DND-41 (cell line): ENCODE results near the gene ACOT13.
"Not testable (repeated sequence)": the region's sequence is repeated elsewhere in the genome, so short reads cannot be mapped to it uniquely, and the experiment has no call there.

Source experiments
- ATAC-seq: fragments of 200-7000 bp; cut with Tn5 transposase; 3 replicates; pipeline ENCODE4 v1.9.1; 2021; ENCODE audit warnings: low read depth; ENCODE audit not compliant: insufficient read depth
- DNase-seq: peaks from one replicate; pipeline ENCODE4 v3.0.0-alpha.2; 2020
- H2AFZ ChIP-seq: 2 replicates; pipeline ENCODE4 v1.6.0; 2012; ENCODE audit warnings: low read depth, low read length
- H3K27ac ChIP-seq: 2 replicates; pipeline ENCODE4 v1.5.1; 2012; ENCODE audit warnings: low read length, inconsistent platforms
- H3K27me3 ChIP-seq: fragments of 200-600 bp; sonication (generic); 2 replicates; pipeline ENCODE4 v1.6.0; 2012; ENCODE audit warnings: low read length, mild to moderate bottlenecking, inconsistent platforms; ENCODE audit not compliant: insufficient read depth, poor library complexity
- H3K36me3 ChIP-seq: 2 replicates; pipeline ENCODE4 v1.5.1; 2012; ENCODE audit warnings: low read length, inconsistent platforms; ENCODE audit not compliant: insufficient read depth
- H3K4me1 ChIP-seq: 2 replicates; pipeline ENCODE4 v1.5.1; 2012; ENCODE audit warnings: mild to moderate bottlenecking, low read length; ENCODE audit not compliant: insufficient read depth
- H3K4me2 ChIP-seq: 2 replicates; pipeline ENCODE4 v1.6.0; 2012; ENCODE audit warnings: mild to moderate bottlenecking, moderate library complexity, low read length, inconsistent platforms; ENCODE audit not compliant: insufficient read depth
- H3K4me3 ChIP-seq, 2 experiments: fragments of 200-600 bp in 1 of 2; shearing (Covaris generic) in 1 of 2; 2 replicates each; pipeline ENCODE4 v1.5.1; 2012 to 2016; ENCODE audit warnings: inconsistent platforms in 2 of 2, low read length in 2 of 2, mild to moderate bottlenecking in 2 of 2, low read depth in 1 of 2, moderate library complexity in 1 of 2
- H3K79me2 ChIP-seq: 2 replicates; pipeline ENCODE4 v1.6.0; 2012; ENCODE audit warnings: low read length, inconsistent platforms; ENCODE audit not compliant: insufficient read depth
- H3K9ac ChIP-seq: 2 replicates; pipeline ENCODE4 v1.6.0; 2012; ENCODE audit warnings: low read depth, mild to moderate bottlenecking, inconsistent platforms, low read length, moderate library complexity
- H3K9me3 ChIP-seq: 2 replicates; pipeline ENCODE4 v1.5.1; 2012; ENCODE audit warnings: low read length, moderate library complexity, mild to moderate bottlenecking, inconsistent platforms; ENCODE audit not compliant: insufficient read depth, severe bottlenecking
- H4K20me1 ChIP-seq: 2 replicates; pipeline ENCODE4 v1.6.0; 2012; ENCODE audit warnings: low read length; ENCODE audit not compliant: insufficient read depth
- EZH2 ChIP-seq: IDR thresholded peaks from 3 replicates; pipeline ENCODE4 v1.6.1; 2012; ENCODE audit warnings: borderline replicate concordance, low read depth, mild to moderate bottlenecking, moderate library complexity, low read length, inconsistent platforms; ENCODE audit not compliant: severe bottlenecking
- TF ChIP-seq, protein P1 (sequence below): IDR thresholded peaks from 2 replicates; pipeline ENCODE4 v1.5.1; 2012; ENCODE audit warnings: borderline replicate concordance, low read length, moderate library complexity, mild to moderate bottlenecking; ENCODE audit not compliant: poor library complexity, severe bottlenecking; ENCODE audit errors: extremely low read depth

The ACOT13 gene

DNA sequence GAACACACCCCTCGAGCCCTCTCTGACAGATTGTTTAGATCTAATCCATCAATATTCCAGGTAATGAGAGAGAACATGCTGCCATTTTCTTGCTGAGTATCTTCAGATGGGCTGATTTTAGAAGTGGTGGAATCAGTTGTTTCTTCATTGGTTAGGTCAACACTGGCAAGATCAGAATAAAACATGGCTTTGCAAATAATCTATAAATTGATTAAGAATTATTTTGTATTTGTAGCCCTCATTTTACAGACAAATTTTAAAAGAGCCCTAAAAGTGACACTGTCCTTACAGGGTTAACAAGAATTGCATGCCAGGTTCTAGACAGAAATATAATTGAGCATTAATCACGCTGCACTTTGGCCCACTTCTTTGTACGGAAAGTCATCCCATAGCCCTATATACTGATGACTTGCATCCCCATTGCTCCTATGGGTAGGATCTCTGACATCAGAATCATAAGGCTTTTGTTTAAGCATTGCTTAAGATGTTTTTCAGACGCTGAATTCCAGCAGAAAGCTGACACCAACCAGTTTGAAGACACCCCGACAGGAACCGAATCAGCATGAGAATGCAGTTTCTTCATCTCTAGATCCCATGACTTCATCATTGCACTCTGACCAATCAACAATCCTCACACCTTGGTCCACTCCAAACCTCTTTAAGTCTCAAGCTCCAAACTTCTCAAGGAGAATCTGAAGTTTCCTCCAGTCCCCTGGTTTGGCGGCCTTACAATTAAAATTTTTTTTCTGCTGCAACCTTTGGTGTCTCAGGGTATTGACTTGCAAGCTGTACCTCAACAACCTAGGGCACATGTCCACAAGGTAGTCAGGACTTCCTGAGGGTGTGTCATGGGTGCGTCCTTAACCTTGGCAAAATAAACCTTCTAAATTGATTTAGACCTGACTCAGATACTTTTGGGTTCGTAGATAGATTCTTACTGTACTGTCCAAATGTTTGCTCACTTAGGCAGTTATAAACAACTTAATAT lies 8.0 kb upstream of the ACOT13 start:
- DNase-seq (no peak), ATAC-seq (no peak)
- Histone ChIP-seq H3K4me3 (no peak overlapping the region), H4K20me1 (peaks cover 9% of the 10 kb centered on the region; the same call in 1 of the 2 replicates), H2AFZ (no peak overlapping the region), H3K27me3 (no peaks in the 10 kb centered on the region), H3K27ac (no peak overlapping the region), H3K36me3 (peaks cover 73% of the 10 kb centered on the region), H3K79me2 (peaks cover 55% of the 10 kb centered on the region), H3K4me2 (no peak overlapping the region), H3K9ac (no peak overlapping the region), H3K4me1 (no peaks in the 10 kb centered on the region), H3K9me3 (no peaks in the 10 kb centered on the region)
- no peak for TF ChIP-seq EZH2
- TF ChIP-seq, protein P1, sequence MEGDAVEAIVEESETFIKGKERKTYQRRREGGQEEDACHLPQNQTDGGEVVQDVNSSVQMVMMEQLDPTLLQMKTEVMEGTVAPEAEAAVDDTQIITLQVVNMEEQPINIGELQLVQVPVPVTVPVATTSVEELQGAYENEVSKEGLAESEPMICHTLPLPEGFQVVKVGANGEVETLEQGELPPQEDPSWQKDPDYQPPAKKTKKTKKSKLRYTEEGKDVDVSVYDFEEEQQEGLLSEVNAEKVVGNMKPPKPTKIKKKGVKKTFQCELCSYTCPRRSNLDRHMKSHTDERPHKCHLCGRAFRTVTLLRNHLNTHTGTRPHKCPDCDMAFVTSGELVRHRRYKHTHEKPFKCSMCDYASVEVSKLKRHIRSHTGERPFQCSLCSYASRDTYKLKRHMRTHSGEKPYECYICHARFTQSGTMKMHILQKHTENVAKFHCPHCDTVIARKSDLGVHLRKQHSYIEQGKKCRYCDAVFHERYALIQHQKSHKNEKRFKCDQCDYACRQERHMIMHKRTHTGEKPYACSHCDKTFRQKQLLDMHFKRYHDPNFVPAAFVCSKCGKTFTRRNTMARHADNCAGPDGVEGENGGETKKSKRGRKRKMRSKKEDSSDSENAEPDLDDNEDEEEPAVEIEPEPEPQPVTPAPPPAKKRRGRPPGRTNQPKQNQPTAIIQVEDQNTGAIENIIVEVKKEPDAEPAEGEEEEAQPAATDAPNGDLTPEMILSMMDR, result no peak

DNA sequence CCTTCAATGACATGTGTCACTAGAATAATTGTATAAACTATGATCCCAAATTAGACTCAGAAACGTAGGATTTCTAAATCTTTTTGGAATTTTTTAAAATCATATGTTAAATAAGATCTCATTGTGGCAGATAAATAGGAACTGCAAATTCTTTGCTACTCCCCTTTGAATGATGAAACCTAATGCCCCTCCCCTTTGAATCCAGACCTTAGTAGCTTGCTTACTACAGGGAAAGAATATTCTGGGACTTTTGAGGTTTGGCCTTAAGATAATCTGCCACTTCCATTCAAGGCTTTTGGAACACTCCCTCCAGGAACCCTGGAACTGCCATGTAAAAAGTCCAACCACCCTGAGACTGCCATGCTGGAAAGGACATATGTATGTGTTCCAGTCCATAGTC lies 7.3 kb upstream of the ACOT13 start:
- H4K20me1 ChIP-seq, result peaks cover 9% of the 10 kb centered on the region; the same call in 1 of the 2 replicates
- H3K27me3 ChIP-seq, result no peaks in the 10 kb centered on the region
- H3K4me3 ChIP-seq, result no peak overlapping the region
- H3K4me1 ChIP-seq, result peaks cover 4% of the 10 kb centered on the region
- H3K9ac ChIP-seq, result no peak overlapping the region
- TF ChIP-seq EZH2, result no peak
- TF ChIP-seq, protein P1, result no peak
- peaks cover 74% of the 10 kb centered on the region for H3K36me3 ChIP-seq
- no peak overlapping the region for H2AFZ ChIP-seq
- peaks cover 61% of the 10 kb centered on the region for H3K79me2 ChIP-seq
- DNase-seq (no peak), ATAC-seq (no peak)
- H3K27ac ChIP-seq, result no peak overlapping the region
- no peaks in the 10 kb centered on the region for H3K9me3 ChIP-seq
- no peak overlapping the region for H3K4me2 ChIP-seq

DNA sequence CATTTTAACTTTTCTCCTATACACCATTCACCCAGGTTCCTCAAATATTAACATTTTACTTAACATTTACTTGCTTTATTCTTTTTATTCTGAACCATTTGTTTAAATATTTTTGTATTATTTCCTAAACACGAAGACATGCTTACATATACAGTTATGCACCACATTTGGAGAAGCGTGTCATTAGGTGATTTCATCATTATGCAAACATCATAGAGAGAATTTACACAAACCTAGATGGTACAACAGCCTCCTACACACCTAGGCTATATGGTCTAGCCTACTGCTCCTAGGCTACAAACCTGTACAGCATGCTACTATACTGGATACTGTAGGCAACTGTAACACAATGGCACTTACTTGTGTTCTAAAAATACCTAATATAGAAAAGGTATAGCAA lies 6.8 kb upstream of the ACOT13 start:
- ATAC-seq, result no peak
- Histone ChIP-seq H3K9ac (no peak overlapping the region), H3K9me3 (no peaks in the 10 kb centered on the region), H3K27ac (no peak overlapping the region), H2AFZ (no peak overlapping the region), H3K4me3 (no peak overlapping the region), H4K20me1 (peaks cover 9% of the 10 kb centered on the region; the same call in 1 of the 2 replicates), H3K36me3 (peaks cover 75% of the 10 kb centered on the region), H3K27me3 (no peaks in the 10 kb centered on the region), H3K4me2 (no peak overlapping the region), H3K79me2 (peaks cover 67% of the 10 kb centered on the region), H3K4me1 (peaks cover 10% of the 10 kb centered on the region)
- DNase-seq, result no peak
- TF ChIP-seq EZH2, result no peak

DNA sequence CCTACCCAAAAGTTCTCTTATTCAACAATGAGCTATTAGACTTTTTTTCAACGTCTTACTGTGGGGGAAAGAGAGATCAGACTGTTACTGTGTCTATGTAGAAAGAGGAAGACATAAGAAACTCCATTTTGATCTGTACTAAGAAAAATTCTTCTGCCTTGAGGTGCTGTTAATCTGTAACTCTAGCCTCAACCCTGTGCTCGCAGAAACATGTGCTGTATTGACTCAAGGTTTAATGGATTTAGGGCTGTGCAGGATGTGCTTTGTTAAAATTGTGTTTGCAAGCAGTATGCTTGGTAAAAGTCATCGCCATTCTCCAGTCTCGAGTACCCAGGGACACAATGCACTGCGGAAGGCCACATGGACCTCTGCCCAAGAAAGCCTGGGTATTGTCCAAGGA lies 5.1 kb upstream of the ACOT13 start:
- H4K20me1 ChIP-seq, H3K27me3 ChIP-seq, DNase-seq, H3K9me3 ChIP-seq, H3K4me3 ChIP-seq, H2AFZ ChIP-seq, H3K27ac ChIP-seq, H3K9ac ChIP-seq, H3K4me2 ChIP-seq, ATAC-seq: not testable (repeated sequence)
- H3K4me1 ChIP-seq, result peaks cover 18% of the 10 kb centered on the region
- peaks cover 72% of the 10 kb centered on the region for H3K79me2 ChIP-seq
- peaks cover 69% of the 10 kb centered on the region for H3K36me3 ChIP-seq
